Pancreas (tissue), 10 donors: ENCODE measurements around the gene PALM. TPM values are rescaled to one million over a fixed set of nuclear protein-coding genes. Genes with fewer than 3 reads are reported as not detected.

Experiments
- ATAC-seq, 4 donors: fragments of 200-7000 bp; cut with Tn5 transposase; one replicate each; pipeline versions ENCODE4 v1.8.0 to v1.9.1; 2020; ENCODE audit warnings: mild to moderate bottlenecking in 4 of 4, moderate library complexity in 4 of 4
- DNase-seq, 6 donors: peaks; one replicate each; pipeline ENCODE4 v3.0.0-alpha.2; 2020
- FAIRE-seq: peaks from 2 replicates; lab custom pipeline; 2012; peaks lifted over from hg19 to GRCh38; lab: Jason Lieb, UNC
- H3K27ac ChIP-seq, 4 donors: fragments of 200-600 bp; sonication (generic); 1 replicate in 3 of 4; 2 replicates in 1 of 4; pipeline versions ENCODE4 v1.5.0 to v1.8.0; 2020
- H3K27me3 ChIP-seq, 4 donors: fragments of 200-600 bp; one replicate each; pipeline ENCODE4 v1.8.0; 2021
- H3K36me3 ChIP-seq, 3 donors: fragments of 200-600 bp; sonication (generic) in 1 of 3; one replicate each; pipeline versions ENCODE4 v1.5.0 to v1.8.0; 2020 to 2021
- H3K4me1 ChIP-seq, 3 donors: fragments of 200-600 bp; one replicate each; pipeline ENCODE4 v1.8.0; 2021
- H3K4me3 ChIP-seq, 4 donors: fragments of 200-600 bp; sonication (generic) in 2 of 4; one replicate each; pipeline versions ENCODE4 v1.5.0 to v1.8.0; 2020 to 2021
- H3K9me3 ChIP-seq, 4 donors: fragments of 200-600 bp; one replicate each; pipeline ENCODE4 v1.8.0; 2021
- CTCF ChIP-seq, 4 donors: fragments of 200-600 bp; sonication (generic) in 3 of 4; IDR thresholded peaks; one replicate each; pipeline versions ENCODE4 v1.5.0 to v1.8.0; 2021; ENCODE audit warnings: antibody characterized with exemption in 4 of 4
- WGBS, 2 donors: extraction: QIAGEN DNeasy Blood & Tissue Kit; methylation state at CpG; one replicate each; pipeline ENCODE4 v1.1.7; 2013; 5-methylcytosine and 5-hydroxymethylcytosine counted together
- intact Hi-C, 3 donors: fragments of 100-400 bp; cut with DNase I; formaldehyde crosslinking; loops; one replicate each; pipeline versions ENCODE4 v1.11.1 to v1.14.2; 2022
- polyA plus RNA-seq, 2 donors: library from polyadenylated mRNA; stranded (reverse); fragments of 200-250 nt; gene quantifications; one replicate each; pipeline ENCODE4 v1.2.3, GENCODE V29; 2013
- total RNA-seq, 6 donors: library from RNA; stranded (reverse); fragmentation: NEBNext Ultra II Directional in 4 of 6; extraction: Animal tissue kit (Norgen Biotek cat#: 25700) in 4 of 6; gene quantifications; one replicate each; pipeline versions ENCODE4 v1.2.1 to v1.2.4, GENCODE V29; 2021 to 2023
- donor health status: healthy with polysubstance abuse.
- donor health status: DM: no; HTN: no; CAD: no; lungs with moderate emphysema.
- donor health status: DM: no; HTN: no; CAD: no.
- donor health status: control.
- donor health status: control.
- donor health status: Bipolar disorder and iron deficiency.
- donor health status: DM: yes; HTN: yes; CAD: no.
- donor health status: DM: no; HTN: no; CAD: no.
- donor health status: DM: no; HTN: no; CAD: no.
- donor health status: DM: yes; HTN: yes; CAD: no.

PALM gene
- total and polyA plus RNA-seq, 8 donors, result 3.5 to 12.6 (median 6.2) TPM

DNA sequence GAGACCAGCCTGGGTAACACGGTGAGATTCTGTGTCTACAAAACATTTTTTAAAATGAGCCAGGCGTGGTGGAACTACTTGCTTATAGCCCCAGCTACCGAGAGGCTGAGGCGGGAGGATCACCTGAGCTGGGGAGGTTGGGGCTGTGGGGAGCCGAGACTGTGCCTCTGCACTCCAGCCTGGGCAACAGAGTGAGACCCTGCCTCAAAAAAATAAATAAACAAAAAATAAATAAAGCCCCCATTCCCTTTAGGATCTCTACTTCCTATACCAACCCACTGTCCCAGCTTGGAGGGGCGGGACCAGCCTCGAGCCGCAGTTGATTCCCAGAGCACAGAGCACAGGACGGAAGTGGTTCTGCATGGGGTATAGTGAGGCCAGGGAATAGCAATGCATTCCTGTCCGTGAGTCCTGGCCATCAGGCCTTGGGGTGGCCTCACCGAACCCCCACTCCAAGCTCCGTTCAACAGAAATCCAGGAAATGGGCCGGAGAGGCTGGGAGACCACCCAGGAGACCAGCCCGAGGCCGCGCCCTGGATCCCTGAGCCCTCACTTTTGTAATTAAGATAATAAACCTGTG, 83.7 kb downstream of the PALM start:
- 81 to 83% methylated on average over 16 of the region's 16 CpGs for WGBS, 2 donors
- peaks cover 0 to 3% (median 0%) of the 10 kb centered on the region in 3 donors for H3K4me1 ChIP-seq
- H3K4me3 ChIP-seq, result no peak overlapping the region
- FAIRE-seq, result no peak
- no peaks in the 10 kb centered on the region for H3K27me3 ChIP-seq
- no peaks in the 10 kb centered on the region for H3K9me3 ChIP-seq
- intact Hi-C loops, result no loop called here
- H3K36me3 ChIP-seq, result no peaks in the 10 kb centered on the region
- TF ChIP-seq CTCF (IDR thresholded peaks at IDR 0.05), result no peak
- no peak overlapping the region for H3K27ac ChIP-seq
- ATAC-seq, result no peak
- DNase-seq, result peak in 1 of 6 donors; percentile 31

DNA sequence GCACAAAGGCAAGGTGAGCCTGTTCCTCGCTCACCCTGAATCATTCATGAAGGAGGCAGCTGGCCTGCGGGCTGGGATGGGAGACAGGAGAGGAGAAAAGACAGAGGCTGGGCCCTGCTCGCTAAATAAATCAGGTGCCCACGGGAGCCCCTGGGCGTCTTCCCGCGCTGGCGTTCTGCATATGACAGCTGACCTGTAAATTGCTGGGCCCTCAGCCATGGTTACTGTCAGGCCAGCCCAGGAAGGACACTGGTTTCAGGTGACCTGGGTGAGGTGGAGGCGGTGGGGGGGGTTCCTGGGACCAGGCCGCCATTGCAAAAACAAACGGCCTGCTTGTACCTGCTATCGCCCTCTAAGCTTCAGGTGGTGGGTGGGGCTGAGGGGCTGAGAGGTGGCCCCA, 85.1 kb downstream of the PALM start:
- DNase-seq, result peak in 2 of 6 donors; percentile 25 to 37
- TF ChIP-seq CTCF (IDR thresholded peaks at IDR 0.05), result no peak

DNA sequence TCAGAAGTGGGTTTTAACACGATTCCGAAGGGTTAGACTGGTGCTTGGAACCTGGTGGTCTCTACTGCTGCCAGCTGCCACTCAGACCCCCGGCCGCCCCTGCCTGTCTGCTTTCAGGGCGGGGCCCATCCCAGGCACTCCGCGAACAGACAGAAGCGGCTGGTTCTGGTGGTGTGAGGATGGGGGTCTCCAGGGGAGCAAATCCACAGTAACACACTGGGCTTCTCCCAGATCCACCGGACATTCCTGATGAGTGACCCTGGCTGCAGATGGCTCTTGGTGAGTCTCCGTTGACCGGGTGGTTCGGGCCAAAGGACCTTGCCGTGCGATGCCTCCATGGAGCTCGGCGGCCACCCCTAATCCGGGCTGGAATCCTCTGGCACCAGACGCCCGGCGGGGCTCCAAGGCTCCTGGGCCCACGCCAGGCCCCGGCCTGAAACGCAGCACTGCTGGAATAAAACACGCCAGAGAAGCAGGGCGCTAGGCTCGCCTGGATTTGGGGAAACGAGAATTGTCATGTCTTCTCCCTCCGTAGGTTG, 86.4 kb downstream of the PALM start:
- intact Hi-C loops, result no loop called here
- Histone ChIP-seq H3K9me3 (no peaks in the 10 kb centered on the region), H3K27ac (no peak overlapping the region), H3K27me3 (no peaks in the 10 kb centered on the region), H3K4me1 (peaks cover 9 to 13% (median 11%) of the 10 kb centered on the region in 3 donors), H3K4me3 (no peak overlapping the region), H3K36me3 (no peaks in the 10 kb centered on the region)
- ATAC-seq, result no peak
- peak in 5 of 6 donors; percentile 30 to 85 (median 71) for DNase-seq
- TF ChIP-seq CTCF (IDR thresholded peaks at IDR 0.05), result no peak
- no peak for FAIRE-seq
- WGBS, 2 donors, result 77% methylated on average over 28 of the region's 28 CpGs

More for the DNA sequence above, 85.1 kb downstream of the PALM start:
- H3K4me1 ChIP-seq, result peaks cover 0 to 3% (median 0%) of the 10 kb centered on the region in 3 donors
- WGBS, 2 donors, result 92% methylated on average over 12 of the region's 12 CpGs
- H3K36me3 ChIP-seq, result no peaks in the 10 kb centered on the region
- intact Hi-C loops, result no loop called here
- H3K4me3 ChIP-seq, result no peak overlapping the region
- ATAC-seq (no peak), FAIRE-seq (no peak)
- H3K27me3 ChIP-seq, result no peaks in the 10 kb centered on the region
- H3K9me3 ChIP-seq, result no peaks in the 10 kb centered on the region
- no peak overlapping the region for H3K27ac ChIP-seq

DNA sequence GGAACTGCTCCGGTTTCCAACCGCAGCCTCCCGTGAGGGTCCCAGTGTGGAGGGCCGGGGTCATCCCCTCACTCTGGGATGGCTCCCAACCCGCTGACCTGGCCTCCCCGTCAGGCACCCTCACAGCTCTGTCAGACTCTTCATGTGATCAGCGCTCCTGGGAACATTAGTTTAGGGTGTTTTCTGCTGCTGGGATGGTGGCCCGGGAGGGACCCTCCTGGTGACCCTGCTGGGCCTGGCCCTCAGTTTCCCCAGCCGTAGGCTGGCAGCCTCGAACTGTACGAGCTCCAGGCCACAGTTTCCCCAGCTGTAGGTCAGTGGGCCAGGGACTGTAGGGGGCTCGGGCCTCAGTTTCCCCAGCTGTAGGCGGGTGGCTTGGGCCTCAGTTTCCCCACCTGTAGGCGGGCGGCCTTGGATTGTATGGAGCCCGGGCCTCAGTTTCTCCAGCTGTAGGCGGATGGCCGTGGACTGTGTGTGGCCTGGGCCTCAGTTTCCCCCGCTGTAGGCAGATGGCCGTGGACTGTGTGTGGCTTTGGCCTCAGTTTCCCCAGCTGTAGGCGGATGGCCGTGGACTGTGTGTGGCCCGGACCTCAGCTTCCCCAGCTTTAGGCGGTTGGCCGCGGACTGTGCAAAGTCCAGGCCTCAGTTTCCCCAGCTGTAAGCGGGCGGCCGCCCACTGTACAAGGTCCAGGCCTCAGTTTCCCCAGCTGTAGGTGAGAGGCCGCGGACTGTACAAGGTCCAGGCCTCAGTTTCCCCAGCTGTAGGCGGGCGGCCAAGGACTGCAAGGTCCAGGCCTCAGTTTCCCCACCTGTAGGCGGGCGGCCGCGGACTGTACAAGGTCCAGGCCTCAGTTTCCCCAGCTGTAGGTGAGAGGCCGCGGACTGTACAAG, 87.2 kb downstream of the PALM start:
- no peak for ATAC-seq
- no peaks in the 10 kb centered on the region for H3K27me3 ChIP-seq
- peak in 4 of 6 donors; percentile 48 to 81 (median 64) for DNase-seq
- no peaks in the 10 kb centered on the region for H3K9me3 ChIP-seq
- H3K4me3 ChIP-seq, result peak overlapping the region; percentile 72 to 92 (median 80)
- peaks cover 17 to 21% (median 19%) of the 10 kb centered on the region in 3 donors for H3K4me1 ChIP-seq
- intact Hi-C loops, result no loop called here
- peak overlapping the region in 3 of 4 donors; percentile 55 to 83 (median 80) for H3K27ac ChIP-seq
- no peaks in the 10 kb centered on the region for H3K36me3 ChIP-seq
- no peak for FAIRE-seq
- 70 to 79% methylated on average over 39 of the region's 39 CpGs for WGBS, 2 donors
- TF ChIP-seq CTCF (IDR thresholded peaks at IDR 0.05), result no peak
